ENCODE measurements around the gene MAP3K5. TPM values are rescaled to one million over a fixed set of nuclear protein-coding genes. Genes with fewer than 3 reads are reported as not detected.

The MAP3K5 gene
- total RNA-seq, 1 experiment from 2014 or later: 8.1 TPM

- CTCF ChIA-PET: no interaction called here
- BruUV-seq (replicated peaks): no TSS peak
Measured at GRCh38 chr6:136673571-136673970, 118.7 kb downstream of the MAP3K5 start.

GRCh38 chr6:136672144-136672543, 120.1 kb downstream of the MAP3K5 start:
- no TSS peak for BruUV-seq (replicated peaks)
- CTCF ChIA-PET: no interaction called here
- no peaks in the 10 kb centered on the region for H3K36me3 ChIP-seq (ENCODE audit: control insufficient read depth, insufficient read depth, low read length)

More at GRCh38 chr6:136673571-136673970, 118.7 kb downstream of the MAP3K5 start:
- TF ChIP-seq CTCF (IDR thresholded peaks at IDR 0.05) (no peak), SIN3A (IDR thresholded peaks at IDR 0.05; ENCODE audit: borderline replicate concordance, insufficient read depth, low read depth, low read length) (no peak)
- no peak overlapping the region for H3K4me3 ChIP-seq (ENCODE audit: low read depth in 2 of 2, low read length in 2 of 2)
- in situ Hi-C loops (cut with HindIII; ENCODE audit: low pct_unique_long_range_greater_than_20kb, low sequenced_read_pairs): no loop called here
- no peaks in the 10 kb centered on the region for H3K9me3 ChIP-seq (ENCODE audit: control insufficient read depth, insufficient read depth, low read depth, low read length)
- H3K27ac ChIP-seq (ENCODE audit: low read length): no peak overlapping the region; the same call in 1 of the 2 replicates
- DNase-seq (ENCODE audit: low read depth, low spot score) (no peak), ATAC-seq (no peak)
- H3K27me3 ChIP-seq (ENCODE audit: control insufficient read depth, insufficient read depth, low read length): no peaks in the 10 kb centered on the region
- POLR2A ChIA-PET: no interaction called here
- intact Hi-C loops (cut with micrococcal nuclease; ENCODE audit: unreplicated experiment): no loop called here
- H3K36me3 ChIP-seq (ENCODE audit: control insufficient read depth, insufficient read depth, low read length): no peaks in the 10 kb centered on the region
- peaks cover 8% of the 10 kb centered on the region; the same call in 1 of the 2 replicates for H3K4me1 ChIP-seq (ENCODE audit: control insufficient read depth, insufficient read depth, low read length)

GRCh38 chr6:136669299-136669699, 123.0 kb downstream of the MAP3K5 start:
- H3K36me3 ChIP-seq (ENCODE audit: control insufficient read depth, insufficient read depth, low read length): no peaks in the 10 kb centered on the region
- in situ Hi-C loops (cut with HindIII; ENCODE audit: low pct_unique_long_range_greater_than_20kb, low sequenced_read_pairs): no loop called here

More at GRCh38 chr6:136672144-136672543, 120.1 kb downstream of the MAP3K5 start:
- Histone ChIP-seq H3K4me1 (ENCODE audit: control insufficient read depth, insufficient read depth, low read length) (peaks cover 8% of the 10 kb centered on the region; the same call in 1 of the 2 replicates), H3K27me3 (ENCODE audit: control insufficient read depth, insufficient read depth, low read length) (no peaks in the 10 kb centered on the region), H3K4me3 (ENCODE audit: low read depth in 2 of 2, low read length in 2 of 2) (no peak overlapping the region), H3K9me3 (ENCODE audit: control insufficient read depth, insufficient read depth, low read depth, low read length) (no peaks in the 10 kb centered on the region), H3K27ac (ENCODE audit: low read length) (peak overlapping the region; percentile 6; the same call in 1 of the 2 replicates)
- DNase-seq (ENCODE audit: low read depth, low spot score): no peak
- TF ChIP-seq SIN3A (IDR thresholded peaks at IDR 0.05; ENCODE audit: borderline replicate concordance, insufficient read depth, low read depth, low read length): no peak
- in situ Hi-C loops (cut with HindIII; ENCODE audit: low pct_unique_long_range_greater_than_20kb, low sequenced_read_pairs) (no loop called here), intact Hi-C loops (cut with micrococcal nuclease; ENCODE audit: unreplicated experiment) (no loop called here)
- POLR2A ChIA-PET: no interaction called here
- ATAC-seq: no peak

More at GRCh38 chr6:136669299-136669699, 123.0 kb downstream of the MAP3K5 start:
- H3K27ac ChIP-seq (ENCODE audit: low read length): no peak overlapping the region
- ChIA-PET POLR2A (no interaction called here), CTCF (no interaction called here)
- DNase-seq (ENCODE audit: low read depth, low spot score) (no peak), ATAC-seq (0 out of 2 replicates have a peak, but pooled peaks have one; percentile 38)
- no peaks in the 10 kb centered on the region for H3K27me3 ChIP-seq (ENCODE audit: control insufficient read depth, insufficient read depth, low read length)
- intact Hi-C loops (cut with micrococcal nuclease; ENCODE audit: unreplicated experiment): no loop called here
- H3K9me3 ChIP-seq (ENCODE audit: control insufficient read depth, insufficient read depth, low read depth, low read length): no peaks in the 10 kb centered on the region
- BruUV-seq (replicated peaks): no TSS peak
- TF ChIP-seq REST (IDR thresholded peaks at IDR 0.05; ENCODE audit: insufficient read depth in 1 of 2, low read depth in 2 of 2, low read length in 1 of 2): no peak
- TF ChIP-seq TCF7L2 (IDR thresholded peaks at IDR 0.05; ENCODE audit: low read depth, low read length): no peak
- H3K4me3 ChIP-seq (ENCODE audit: low read depth in 2 of 2, low read length in 2 of 2): no peak overlapping the region
- peaks cover 4% of the 10 kb centered on the region; the same call in 1 of the 2 replicates for H3K4me1 ChIP-seq (ENCODE audit: control insufficient read depth, insufficient read depth, low read length)

Data from Panc1 (cell line).